Thyroid gland (tissue), 4 donors: ENCODE data around the gene DRC3. TPM values are rescaled to one million over a fixed set of nuclear protein-coding genes. Genes with fewer than 3 reads are reported as not detected.
"Not testable (repeated sequence)": the region's sequence is repeated elsewhere in the genome, so short reads cannot be mapped to it uniquely, and the experiment has no call there.

ENCODE experiments used
- DNase-seq, 2 donors: peaks; one replicate each; pipeline ENCODE4 v3.0.0-alpha.2; 2019
- H3K27ac ChIP-seq, 3 donors: fragments of 200-600 bp; sonication (generic); 1 replicate in 2 of 3; 2 replicates in 1 of 3; pipeline ENCODE4 v1.5.1; 2016 to 2019; ENCODE audit warnings: mild to moderate bottlenecking in 1 of 3, moderate library complexity in 1 of 3
- H3K27me3 ChIP-seq: fragments of 200-600 bp; sonication (generic); one replicate; pipeline ENCODE4 v1.5.1; 2019
- H3K36me3 ChIP-seq, 2 donors: fragments of 200-600 bp; sonication (generic); one replicate each; pipeline ENCODE4 v1.5.1; 2016 to 2019
- H3K4me1 ChIP-seq, 2 donors: fragments of 200-600 bp; sonication (generic); one replicate each; pipeline ENCODE4 v1.5.1; 2017 to 2019
- H3K4me3 ChIP-seq, 3 donors: fragments of 200-600 bp; sonication (generic); replicated peaks in 1 of 3; 1 replicate in 2 of 3; 2 replicates in 1 of 3; pipeline ENCODE4 v1.5.1; 2016; ENCODE audit warnings: mild to moderate bottlenecking in 1 of 3
- H3K9me3 ChIP-seq: fragments of 200-600 bp; sonication (generic); one replicate; pipeline ENCODE4 v1.5.1; 2017
- CTCF ChIP-seq, 6 experiments: fragments of 200-600 bp in 3 of 6; fragments of 450-650 bp in 3 of 6; sonication (generic) in 3 of 6; IDR thresholded peaks; one replicate each; pipeline ENCODE4 v1.5.1; 2016 to 2019; ENCODE audit warnings: antibody characterized with exemption in 6 of 6, mild to moderate bottlenecking in 2 of 6, inconsistent platforms in 1 of 6, moderate library complexity in 1 of 6
- POLR2A ChIP-seq, 2 donors: fragments of 450-650 bp; IDR thresholded peaks; one replicate each; pipeline ENCODE4 v1.6.1; 2017; ENCODE audit warnings: antibody characterized with exemption in 2 of 2, mild to moderate bottlenecking in 2 of 2, moderate library complexity in 1 of 2
- WGBS, 2 donors: methylation state at CpG; one replicate each; pipeline ENCODE4 v1.1.5; 2017; 5-methylcytosine and 5-hydroxymethylcytosine counted together
- intact Hi-C: fragments of 100-400 bp; cut with DNase I; formaldehyde crosslinking; loops from one replicate; pipeline ENCODE4 v1.15.1; 2023
- total RNA-seq, 4 donors: library from RNA; depleted of rRNA; stranded (reverse); fragments of >200 nt; gene quantifications; one replicate each; pipeline ENCODE4 v1.2.3, GENCODE V29; 2016

DRC3 gene
- total RNA-seq, 4 donors from 2014 or later: 18.5 to 28.7 (median 23.4) TPM

GRCh38 chr17:17951524-17951923, 21.1 kb upstream of the DRC3 start:
- Histone ChIP-seq H3K36me3 (no peaks in the 10 kb centered on the region), H3K4me1 (peaks cover 12 to 35% of the 10 kb centered on the region in 2 donors), H3K27me3 (no peaks in the 10 kb centered on the region), H3K9me3 (no peaks in the 10 kb centered on the region), H3K4me3 (no peak overlapping the region), H3K27ac (no peak overlapping the region)
- no peak for DNase-seq
- 81 to 85% methylated on average over 5 of the region's 5 CpGs for WGBS, 2 donors
- TF ChIP-seq POLR2A (IDR thresholded peaks at IDR 0.05) (no peak), CTCF (IDR thresholded peaks at IDR 0.05) (no peak)
- intact Hi-C loops: no loop called here

GRCh38 chr17:17952691-17953090, 20.0 kb upstream of the DRC3 start:
- Histone ChIP-seq H3K27me3 (no peaks in the 10 kb centered on the region), H3K36me3 (no peaks in the 10 kb centered on the region), H3K27ac (no peak overlapping the region), H3K9me3 (no peaks in the 10 kb centered on the region), H3K4me3 (no peak overlapping the region), H3K4me1 (peaks cover 17 to 38% of the 10 kb centered on the region in 2 donors)
- 89 to 100% methylated on average over 3 of the region's 3 CpGs for WGBS, 2 donors
- no peak for TF ChIP-seq CTCF (IDR thresholded peaks at IDR 0.05)
- intact Hi-C loops: no loop called here
- no peak for DNase-seq

GRCh38 chr17:17954079-17954478, 18.6 kb upstream of the DRC3 start:
- no peaks in the 10 kb centered on the region for H3K36me3 ChIP-seq
- intact Hi-C loops: no loop called here
- DNase-seq: no peak
- H3K9me3 ChIP-seq: no peaks in the 10 kb centered on the region
- no peaks in the 10 kb centered on the region for H3K27me3 ChIP-seq
- TF ChIP-seq CTCF (IDR thresholded peaks at IDR 0.05): no peak
- TF ChIP-seq POLR2A (IDR thresholded peaks at IDR 0.05): no peak
- WGBS, 2 donors: 96 to 97% methylated on average over 3 of the region's 3 CpGs
- peaks cover 24 to 40% of the 10 kb centered on the region in 2 donors for H3K4me1 ChIP-seq
- H3K4me3 ChIP-seq: no peak overlapping the region
- no peak overlapping the region for H3K27ac ChIP-seq

GRCh38 chr17:17955790-17956341, 16.8 kb upstream of the DRC3 start:
- H3K27me3 ChIP-seq, intact Hi-C loops, H3K4me3 ChIP-seq, H3K36me3 ChIP-seq, DNase-seq, H3K9me3 ChIP-seq, H3K27ac ChIP-seq: not testable (repeated sequence)
- WGBS, 2 donors: 94 to 97% methylated on average over 12 of the region's 12 CpGs
- peaks cover 36 to 55% of the 10 kb centered on the region in 2 donors for H3K4me1 ChIP-seq

GRCh38 chr17:17957584-17957916, 15.1 kb upstream of the DRC3 start:
- Histone ChIP-seq H3K36me3 (no peaks in the 10 kb centered on the region), H3K27me3 (no peaks in the 10 kb centered on the region), H3K27ac (peak overlapping the region in 2 of 3 donors; percentile 40 to 68), H3K9me3 (no peaks in the 10 kb centered on the region), H3K4me1 (peaks cover 36 to 55% of the 10 kb centered on the region in 2 donors), H3K4me3 (no peak overlapping the region)
- intact Hi-C loops: no loop called here
- DNase-seq: no peak
- WGBS, 2 donors: 77 to 78% methylated on average over 7 of the region's 7 CpGs
- TF ChIP-seq CTCF (IDR thresholded peaks at IDR 0.05): no peak
- TF ChIP-seq POLR2A (IDR thresholded peaks at IDR 0.05): no peak

- Histone ChIP-seq H3K9me3 (no peaks in the 10 kb centered on the region), H3K4me1 (peaks cover 36 to 46% of the 10 kb centered on the region in 2 donors), H3K27me3 (no peaks in the 10 kb centered on the region), H3K36me3 (no peaks in the 10 kb centered on the region), H3K27ac (peak overlapping the region; percentile 44 to 82 (median 68)), H3K4me3 (no peak overlapping the region)
- no peak for DNase-seq
- WGBS, 2 donors: 78 to 93% methylated on average over 5 of the region's 5 CpGs
- TF ChIP-seq CTCF (IDR thresholded peaks at IDR 0.05): no peak
- intact Hi-C loops: no loop called here
Observed at GRCh38 chr17:17958982-17959381, 13.7 kb upstream of the DRC3 start.
